GM18508 (cell line): ENCODE measurements around the gene CSPG4.
"Not testable (repeated sequence)": the region's sequence is repeated elsewhere in the genome, so short reads cannot be mapped to it uniquely, and the experiment has no call there.

ENCODE experiments used
- ATAC-seq: cut with Tn5 transposase; IDR thresholded peaks from one replicate; pipeline ENCODE4 v1.9.1; 2021; ENCODE audit warnings: moderate number of reproducible peaks; ENCODE audit not compliant: insufficient read depth, unreplicated experiment

The CSPG4 gene

GRCh38 chr15:75637245-75638009, 75.2 kb downstream of the CSPG4 start:
- no peak for ATAC-seq

- no peak for ATAC-seq
Observed at GRCh38 chr15:75636026-75636425, 76.6 kb downstream of the CSPG4 start.

GRCh38 chr15:75633922-75634321, 78.7 kb downstream of the CSPG4 start:
- not testable (repeated sequence) for ATAC-seq

GRCh38 chr15:75631935-75632334, 80.7 kb downstream of the CSPG4 start:
- no peak for ATAC-seq

- peak; percentile 50 for ATAC-seq
Observed at GRCh38 chr15:75625542-75626347, 86.9 kb downstream of the CSPG4 start, which contains the start of gene SNUPN. Gene SNUPN (minus strand): TSS chr15:75625725. CDS start chr15:75621051, 4,674 bp downstream.
